ENCODE results near the gene CNOT8. TPM values are rescaled to one million over a fixed set of nuclear protein-coding genes. Genes with fewer than 3 reads are reported as not detected.

The CNOT8 gene
- total and polyA plus RNA-seq, 9 of the 15 experiments (the other 6 are each of a cell fraction or from before 2014, with no cell fraction given), result 15.2 to 68.9 (median 52.1) TPM

GRCh38 chr5:154840435-154841272, 17.8 kb upstream of the CNOT8 start (continued):
- no peak for TF ChIP-seq TSC22D4 (tag; IDR thresholded peaks at IDR 0.05)
- no peak for TF ChIP-seq MBD1 (CRISPR knock-in tag; IDR thresholded peaks at IDR 0.05)
- no peak for TF ChIP-seq HDAC8 (tag; IDR thresholded peaks at IDR 0.05)
- no peak for TF ChIP-seq LARP7 (IDR thresholded peaks at IDR 0.05)
- TF ChIP-seq ZBTB11 (CRISPR knock-in tag; IDR thresholded peaks at IDR 0.05), result peak in 1 of 3 experiments; percentile 72; a peak in 2 of 6 replicates
- TF ChIP-seq MTA2 (IDR thresholded peaks at IDR 0.05; ENCODE audit: low read depth), result peak; percentile 86
- peak; percentile 77 for TF ChIP-seq CREM (IDR thresholded peaks at IDR 0.05; ENCODE audit: low read depth)
- TF ChIP-seq ARID2 (IDR thresholded peaks at IDR 0.05), result no peak
- peak; percentile 65 for TF ChIP-seq MYNN (IDR thresholded peaks at IDR 0.05)
- no peak for TF ChIP-seq MYNN (CRISPR knock-in tag; IDR thresholded peaks at IDR 0.05)
- peak; percentile 57 for TF ChIP-seq CCNT2 (IDR thresholded peaks at IDR 0.05; ENCODE audit: borderline replicate concordance, extremely low read depth, insufficient read length, low read depth, low read length)
- no peak for TF ChIP-seq TSHZ1 (CRISPR knock-in tag; IDR thresholded peaks at IDR 0.05)
- TF ChIP-seq KLF10 (CRISPR knock-in tag; IDR thresholded peaks at IDR 0.05), result no peak
- no peak for TF ChIP-seq NFE2L1 (tag; IDR thresholded peaks at IDR 0.05; ENCODE audit: borderline replicate concordance, low read depth)
- TF ChIP-seq ZBTB33 (CRISPR knock-in tag; IDR thresholded peaks at IDR 0.05), result peak; percentile 57; the same call in 1 of the 2 replicates
- no peak for TF ChIP-seq PTRF (tag; IDR thresholded peaks at IDR 0.05)
- no peak for TF ChIP-seq ZNF124 (CRISPR knock-in tag; IDR thresholded peaks at IDR 0.05)
